B cell (primary cell): ENCODE results near the gene RNF19B.

Experiments
- EZH2 ChIP-seq: IDR thresholded peaks from 2 replicates; pipeline ENCODE4 v1.6.1; 2012; ENCODE audit warnings: borderline replicate concordance, low read depth, mild to moderate bottlenecking, moderate library complexity, low read length; ENCODE audit not compliant: insufficient read depth, poor library complexity, severe bottlenecking
- TF ChIP-seq, protein P1 (sequence below): fragments of 200-600 bp; IDR thresholded peaks from one replicate; pipeline ENCODE4 v1.8.0; 2022; ENCODE audit warnings: antibody characterized with exemption, mild to moderate bottlenecking

DNA sequence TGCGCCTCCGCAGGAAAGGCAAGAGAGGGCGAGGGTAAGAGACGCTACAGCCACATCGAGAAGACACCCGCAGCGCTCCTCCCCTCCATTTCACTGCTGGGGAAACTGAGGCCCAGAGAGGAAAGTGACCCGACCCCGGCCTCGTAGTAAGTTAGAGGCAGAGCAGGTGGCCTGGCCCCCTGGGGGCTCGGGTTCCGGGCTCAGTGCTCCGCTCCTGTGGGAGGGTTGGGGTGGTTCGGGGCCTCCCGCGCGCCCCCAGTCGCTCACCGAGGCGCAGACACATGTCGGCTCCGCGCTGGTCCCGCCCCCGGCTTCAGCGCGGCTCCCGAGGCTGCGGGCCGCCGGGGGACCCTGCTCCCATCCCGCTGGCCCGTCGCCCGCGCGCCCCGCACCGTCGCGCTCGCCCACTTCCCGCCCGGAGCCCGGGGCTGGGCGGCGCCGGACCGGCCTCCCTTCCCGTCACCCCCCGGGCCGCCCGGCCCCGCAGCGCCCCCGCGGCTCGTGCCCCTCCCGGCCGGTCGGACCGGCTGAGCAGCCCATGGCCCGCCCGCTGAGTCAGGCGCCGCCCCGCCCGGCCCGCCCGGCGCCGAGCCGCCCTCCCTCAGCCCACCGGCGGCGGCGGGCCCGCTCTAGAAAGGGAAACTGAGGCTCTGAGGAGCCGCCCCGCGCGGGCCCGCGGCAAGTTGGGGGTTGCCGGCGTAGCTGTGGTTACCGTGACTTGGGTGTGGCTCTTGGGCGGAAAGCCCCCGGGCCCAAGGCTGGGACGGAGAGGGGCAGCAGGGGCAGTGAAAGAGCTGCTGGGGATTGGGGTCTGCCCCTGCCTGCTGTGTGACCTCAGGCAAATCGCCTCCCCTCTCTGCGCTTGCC, 63.4 kb downstream of the RNF19B start, which contains the start of gene TMEM54:
- TF ChIP-seq, protein P1, sequence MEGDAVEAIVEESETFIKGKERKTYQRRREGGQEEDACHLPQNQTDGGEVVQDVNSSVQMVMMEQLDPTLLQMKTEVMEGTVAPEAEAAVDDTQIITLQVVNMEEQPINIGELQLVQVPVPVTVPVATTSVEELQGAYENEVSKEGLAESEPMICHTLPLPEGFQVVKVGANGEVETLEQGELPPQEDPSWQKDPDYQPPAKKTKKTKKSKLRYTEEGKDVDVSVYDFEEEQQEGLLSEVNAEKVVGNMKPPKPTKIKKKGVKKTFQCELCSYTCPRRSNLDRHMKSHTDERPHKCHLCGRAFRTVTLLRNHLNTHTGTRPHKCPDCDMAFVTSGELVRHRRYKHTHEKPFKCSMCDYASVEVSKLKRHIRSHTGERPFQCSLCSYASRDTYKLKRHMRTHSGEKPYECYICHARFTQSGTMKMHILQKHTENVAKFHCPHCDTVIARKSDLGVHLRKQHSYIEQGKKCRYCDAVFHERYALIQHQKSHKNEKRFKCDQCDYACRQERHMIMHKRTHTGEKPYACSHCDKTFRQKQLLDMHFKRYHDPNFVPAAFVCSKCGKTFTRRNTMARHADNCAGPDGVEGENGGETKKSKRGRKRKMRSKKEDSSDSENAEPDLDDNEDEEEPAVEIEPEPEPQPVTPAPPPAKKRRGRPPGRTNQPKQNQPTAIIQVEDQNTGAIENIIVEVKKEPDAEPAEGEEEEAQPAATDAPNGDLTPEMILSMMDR = no peak
- TF ChIP-seq EZH2 = peak; percentile 61
